ENCODE data around the gene OR4C13. TPM values are rescaled to one million over a fixed set of nuclear protein-coding genes. Genes with fewer than 3 reads are reported as not detected.

Gene OR4C13
- total RNA-seq (2016; rRNA removed; fragmentation: Illumina TruSeq; extraction: Trizol) (not detected in 2 replicates), polyA plus RNA-seq (2011; rRNA removed) (not detected in 2 replicates), polyA minus RNA-seq (2011; rRNA and poly(A)+ RNA removed; ENCODE audit: low replicate concordance) (not detected in 2 replicates), Bru-seq, nascent RNA (not detected), BruChase-seq, experiment 1, labeled RNA remaining after a 6-hour chase (not detected), BruChase-seq, experiment 2, labeled RNA remaining after a 2-hour chase (not detected)
- not detected in 2 replicates for total RNA-seq (2016; cell fraction: cytosol; rRNA removed; fragmentation: Illumina TruSeq; extraction: Trizol; ENCODE audit: low read depth)
- total RNA-seq (2016; cell fraction: insoluble cytoplasmic fraction; rRNA removed; fragmentation: Illumina TruSeq; extraction: Trizol), result not detected in 2 replicates
- total RNA-seq (2016; cell fraction: membrane; rRNA removed; fragmentation: Illumina TruSeq; extraction: Trizol), result not detected in 2 replicates
- not detected in 2 replicates for total RNA-seq (2016; cell fraction: nucleus; rRNA removed; fragmentation: Illumina TruSeq; extraction: Trizol)
- polyA plus RNA-seq (2011; cell fraction: cytosol; rRNA removed), result not detected in 2 replicates
- not detected in 2 replicates for polyA plus RNA-seq (2011; cell fraction: nucleus; rRNA removed)
- polyA plus RNA-seq (2012), result not detected in 2 replicates
- not detected in 2 replicates for polyA plus RNA-seq (2016; cell fraction: cytosol; fragmentation: Illumina TruSeq; extraction: Trizol; ENCODE audit: low read depth)
- polyA plus RNA-seq (2016; cell fraction: insoluble cytoplasmic fraction; fragmentation: Illumina TruSeq; extraction: Trizol; ENCODE audit: low read depth), result not detected in 2 replicates
- not detected in 2 replicates for polyA plus RNA-seq (2016; cell fraction: membrane; fragmentation: Illumina TruSeq; extraction: Trizol; ENCODE audit: low read depth)
- not detected in 2 replicates for polyA plus RNA-seq (2016; cell fraction: nucleus; fragmentation: Illumina TruSeq; extraction: Trizol; ENCODE audit: insufficient read depth, low read depth)
- polyA minus RNA-seq (2011; cell fraction: cytosol; rRNA and poly(A)+ RNA removed), result not detected in 2 replicates
- not detected in 2 replicates for polyA minus RNA-seq (2011; cell fraction: nucleus; rRNA and poly(A)+ RNA removed)
- long read RNA-seq, experiment 1, result 0 reads
- long read RNA-seq, experiment 2, result 0 reads

- no peak within 1 kb of the TSS for H3K27ac ChIP-seq (ENCODE audit: extremely low read length, insufficient read depth, low read length)
- no peak within 1 kb of the TSS for H2AFZ ChIP-seq (ENCODE audit: low read length)
- no peak within 1 kb of the TSS for H3K4me2 ChIP-seq (ENCODE audit: low read depth, low read length)
- no peaks in the 10 kb centered on the region for H3K27me3 ChIP-seq (ENCODE audit: control insufficient read depth in 1 of 2, insufficient read depth in 2 of 2, low read length in 2 of 2)
- no peaks in the 10 kb centered on the region for H3K4me1 ChIP-seq (ENCODE audit: insufficient read depth, low read length)
- no peak for FAIRE-seq
- H3K79me2 ChIP-seq (ENCODE audit: insufficient read depth, low read length), result no peaks in the 10 kb centered on the region
- peaks cover 41% of the 10 kb centered on the region for H3K9me3 ChIP-seq (ENCODE audit: low read length)
- H3K9ac ChIP-seq (ENCODE audit: insufficient read depth, low read depth, low read length), result no peak within 1 kb of the TSS
- 55% methylated on average over 1 of the region's 1 CpG for WGBS (ENCODE audit: low lambda C conversion rate)
- DNase-seq (ENCODE audit: low spot score), result no peak
- no peaks in the 10 kb centered on the region for H4K20me1 ChIP-seq (ENCODE audit: insufficient read depth, low read length)
- intact Hi-C loops (cut with micrococcal nuclease; ENCODE audit: unreplicated experiment) (no loop called here), in situ Hi-C loops (cut with HindIII; ENCODE audit: extremely low pct_ligation_motif_present, low pct_unique_long_range_greater_than_20kb) (no loop called here)
- H3K36me3 ChIP-seq (replicated peaks in 1 of 2; ENCODE audit: control insufficient read depth in 1 of 2, insufficient read depth in 2 of 2, low read length in 2 of 2), result no peaks in the 10 kb centered on the region
- H3K4me3 ChIP-seq (replicated peaks in 1 of 3; ENCODE audit: insufficient read depth in 1 of 3, low read depth in 2 of 3, low read length in 3 of 3), result no peak within 1 kb of the TSS
- ChIA-PET CTCF (ENCODE audit: low intra/inter-chr PET ratio, low total read pairs) (no interaction called here), POLR2A (no interaction called here)
- ATAC-seq, result no peak
- no TSS peak for BruUV-seq (replicated peaks)
- TF ChIP-seq ZNF407 (CRISPR knock-in tag; IDR thresholded peaks at IDR 0.05; ENCODE audit: not compliant biosample characterization) (no peak), NFRKB (IDR thresholded peaks at IDR 0.05) (no peak), SRY (CRISPR knock-in tag; IDR thresholded peaks at IDR 0.05) (no peak), ZNF20 (CRISPR knock-in tag; IDR thresholded peaks at IDR 0.05) (no peak), CREB1 (IDR thresholded peaks at IDR 0.05) (no peak), CREB1 (CRISPR knock-in tag; IDR thresholded peaks at IDR 0.05) (no peak), ZBTB42 (CRISPR knock-in tag; IDR thresholded peaks at IDR 0.05) (no peak), AKNA (CRISPR knock-in tag; IDR thresholded peaks at IDR 0.05; ENCODE audit: borderline replicate concordance) (no peak)
Observed at GRCh38 chr11:49952091-49952490, at the start of gene OR4C13. TSS of gene OR4C13 (plus strand) at chr11:49952391. CDS start at chr11:49952423, 32 bp downstream.

All from HepG2 (cell line).